SU-DHL-6 (cell line): ENCODE data around the gene TMEM218.

Experiments used
- H2AFZ ChIP-seq: fragments of 200-600 bp; sonication (generic); 2 replicates; pipeline ENCODE4 v1.6.1; 2014; ENCODE audit warnings: low read depth, mild to moderate bottlenecking, moderate library complexity, mixed read lengths, antibody characterized with exemption, low read length; ENCODE audit not compliant: severe bottlenecking
- H3F3A ChIP-seq: fragments of 200-600 bp; shearing (Covaris generic); 2 replicates; pipeline ENCODE4 v1.6.0; 2016; ENCODE audit warnings: antibody characterized with exemption, mild to moderate bottlenecking; ENCODE audit not compliant: insufficient read depth
- H3K27ac ChIP-seq: fragments of 200-600 bp; sonication (generic); 2 replicates; pipeline ENCODE4 v1.5.1; 2016; ENCODE audit warnings: low read depth, mild to moderate bottlenecking, low read length, moderate library complexity, mixed read lengths
- H3K27me3 ChIP-seq: fragments of 200-600 bp; sonication (generic), shearing (Covaris generic); 2 replicates; pipeline ENCODE4 v1.6.0; 2014; ENCODE audit warnings: mild to moderate bottlenecking, low read length
- H3K36me3 ChIP-seq: fragments of 200-600 bp; sonication (generic); 2 replicates; pipeline ENCODE4 v1.6.1; 2014; ENCODE audit warnings: mild to moderate bottlenecking, low read length, mixed read lengths
- H3K4me2 ChIP-seq: fragments of 300-600, 200-600 bp; shearing (Covaris generic), sonication (generic); 2 replicates; pipeline ENCODE4 v1.6.0; 2014; ENCODE audit warnings: low read length, low read depth, mild to moderate bottlenecking; ENCODE audit not compliant: poor library complexity, severe bottlenecking
- H3K4me3 ChIP-seq: fragments of 200-600 bp; sonication (generic); 2 replicates; pipeline ENCODE4 v1.5.1; 2014; ENCODE audit warnings: antibody characterized with exemption, low read length, mild to moderate bottlenecking, mixed read lengths; ENCODE audit not compliant: insufficient read depth, poor library complexity, severe bottlenecking
- H3K79me2 ChIP-seq: fragments of 200-600 bp; sonication (generic); 2 replicates; pipeline ENCODE4 v1.6.1; 2014; ENCODE audit warnings: mild to moderate bottlenecking, low read length, moderate library complexity; ENCODE audit not compliant: insufficient read depth
- H3K9ac ChIP-seq: fragments of 200-600 bp; sonication (generic); 2 replicates; pipeline ENCODE4 v1.7.0; 2014; ENCODE audit warnings: mild to moderate bottlenecking, low read length
- H3K9me2 ChIP-seq: fragments of 200-600 bp; sonication (generic); replicated peaks from 2 replicates; pipeline ENCODE4 v1.6.1; 2014; ENCODE audit warnings: low read length; ENCODE audit not compliant: insufficient read depth
- H3K9me3 ChIP-seq: fragments of 200-600 bp; sonication (generic); 2 replicates; pipeline ENCODE4 v1.6.1; 2014; ENCODE audit warnings: low read length, mixed read lengths; ENCODE audit not compliant: insufficient read depth
- H4K20me1 ChIP-seq: fragments of 200-600 bp; sonication (generic); 2 replicates; pipeline ENCODE4 v1.6.1; 2014; ENCODE audit warnings: low read depth, mild to moderate bottlenecking, antibody characterized with exemption, low read length, moderate library complexity, mixed read lengths
- EZH2phosphoT487 ChIP-seq: fragments of 200-600 bp; sonication (generic), shearing (Covaris generic); conservative IDR thresholded peaks from 2 replicates; pipeline ENCODE4 v1.6.1; 2018; ENCODE audit warnings: mild to moderate bottlenecking, antibody characterized with exemption, low read length, moderate library complexity, mixed read lengths
- TF ChIP-seq, protein P1 (sequence below): fragments of 200-600 bp; sonication (generic); IDR thresholded peaks from one replicate; pipeline ENCODE4 v1.5.1; 2017; ENCODE audit warnings: antibody characterized with exemption, mild to moderate bottlenecking, low read length, moderate library complexity; ENCODE audit not compliant: insufficient read depth, poor library complexity, severe bottlenecking

TMEM218 gene

DNA sequence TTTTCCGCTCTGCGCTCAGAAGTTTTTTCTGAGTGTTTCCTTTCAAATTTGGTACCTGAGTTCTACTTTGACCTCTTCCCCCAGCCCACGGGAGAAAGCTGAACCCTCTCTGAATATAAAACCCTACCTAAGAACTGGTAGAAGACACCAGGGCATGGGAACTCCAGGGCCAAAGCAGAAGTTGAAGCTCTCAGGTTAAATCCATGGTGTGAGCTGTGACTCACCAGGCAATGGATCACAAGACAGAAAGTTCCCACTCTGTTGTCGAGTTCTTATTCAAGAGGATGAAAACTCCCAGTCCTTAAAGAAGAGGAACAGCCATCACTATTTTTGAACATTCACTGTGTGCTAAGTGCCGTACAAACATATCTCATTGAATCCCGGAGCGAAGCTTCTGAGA, 8.9 kb downstream of the TMEM218 start:
- H3F3A ChIP-seq: no peaks in the 10 kb centered on the region
- no peak overlapping the region for H3K9ac ChIP-seq
- H3K9me2 ChIP-seq: no peaks in the 10 kb centered on the region
- H3K36me3 ChIP-seq: no peaks in the 10 kb centered on the region
- H3K27me3 ChIP-seq: no peaks in the 10 kb centered on the region
- no peak for TF ChIP-seq EZH2phosphoT487
- TF ChIP-seq, protein P1, sequence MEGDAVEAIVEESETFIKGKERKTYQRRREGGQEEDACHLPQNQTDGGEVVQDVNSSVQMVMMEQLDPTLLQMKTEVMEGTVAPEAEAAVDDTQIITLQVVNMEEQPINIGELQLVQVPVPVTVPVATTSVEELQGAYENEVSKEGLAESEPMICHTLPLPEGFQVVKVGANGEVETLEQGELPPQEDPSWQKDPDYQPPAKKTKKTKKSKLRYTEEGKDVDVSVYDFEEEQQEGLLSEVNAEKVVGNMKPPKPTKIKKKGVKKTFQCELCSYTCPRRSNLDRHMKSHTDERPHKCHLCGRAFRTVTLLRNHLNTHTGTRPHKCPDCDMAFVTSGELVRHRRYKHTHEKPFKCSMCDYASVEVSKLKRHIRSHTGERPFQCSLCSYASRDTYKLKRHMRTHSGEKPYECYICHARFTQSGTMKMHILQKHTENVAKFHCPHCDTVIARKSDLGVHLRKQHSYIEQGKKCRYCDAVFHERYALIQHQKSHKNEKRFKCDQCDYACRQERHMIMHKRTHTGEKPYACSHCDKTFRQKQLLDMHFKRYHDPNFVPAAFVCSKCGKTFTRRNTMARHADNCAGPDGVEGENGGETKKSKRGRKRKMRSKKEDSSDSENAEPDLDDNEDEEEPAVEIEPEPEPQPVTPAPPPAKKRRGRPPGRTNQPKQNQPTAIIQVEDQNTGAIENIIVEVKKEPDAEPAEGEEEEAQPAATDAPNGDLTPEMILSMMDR: no peak
- no peak overlapping the region for H3K27ac ChIP-seq
- H3K4me2 ChIP-seq: no peak overlapping the region
- H3K4me3 ChIP-seq: no peak overlapping the region
- no peaks in the 10 kb centered on the region for H3K9me3 ChIP-seq
- H2AFZ ChIP-seq: no peak overlapping the region
- H4K20me1 ChIP-seq: no peaks in the 10 kb centered on the region
- no peaks in the 10 kb centered on the region for H3K79me2 ChIP-seq

DNA sequence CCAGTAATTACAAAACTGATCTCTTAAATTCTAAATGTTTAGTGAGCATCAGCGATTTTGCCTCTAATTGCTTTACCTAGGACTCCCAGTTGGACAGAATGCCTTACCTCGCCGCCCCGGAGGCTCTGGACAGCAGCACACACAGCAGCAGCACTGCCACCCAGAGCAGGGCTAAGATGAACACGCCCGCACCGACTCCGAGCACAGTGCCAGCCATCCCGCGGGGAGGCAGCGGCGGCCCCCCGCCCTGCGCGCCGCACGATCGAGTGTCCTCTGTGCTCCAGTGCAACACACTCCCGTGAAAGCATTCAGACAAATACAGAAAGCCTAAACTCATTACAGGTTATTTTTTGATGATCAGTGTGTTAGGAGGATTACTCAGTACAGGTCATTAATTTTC, 9.4 kb downstream of the TMEM218 start:
- Histone ChIP-seq H4K20me1 (no peaks in the 10 kb centered on the region), H2AFZ (no peak overlapping the region), H3K79me2 (no peaks in the 10 kb centered on the region), H3K9me3 (no peaks in the 10 kb centered on the region), H3K9me2 (no peaks in the 10 kb centered on the region), H3F3A (no peaks in the 10 kb centered on the region), H3K27ac (no peak overlapping the region), H3K4me2 (no peak overlapping the region), H3K36me3 (0 out of 2 replicates have a peak, but pooled peaks cover 4% of the 10 kb centered on the region), H3K9ac (no peak overlapping the region), H3K27me3 (no peaks in the 10 kb centered on the region), H3K4me3 (no peak overlapping the region)
- no peak for TF ChIP-seq EZH2phosphoT487
- TF ChIP-seq, protein P1: no peak

DNA sequence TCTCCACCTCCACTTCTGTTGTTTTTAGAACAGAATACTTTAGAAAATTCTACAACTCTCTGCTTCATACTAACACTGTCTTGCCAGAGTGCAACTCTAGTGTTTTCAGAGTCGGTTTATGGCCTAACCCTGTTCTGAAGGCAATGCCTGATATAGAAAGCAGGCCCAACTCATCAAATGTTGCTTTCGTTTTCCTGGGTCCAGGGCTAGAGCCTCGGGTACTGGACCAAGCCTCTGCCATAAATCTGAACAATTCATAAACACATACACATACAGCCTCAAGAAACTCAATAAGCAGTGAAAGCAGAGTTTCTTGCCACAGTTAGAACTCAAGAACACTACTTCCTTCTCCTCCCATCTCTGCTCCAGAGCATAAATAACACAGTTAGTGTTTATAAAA, 9.8 kb downstream of the TMEM218 start:
- Histone ChIP-seq H3K4me2 (no peak overlapping the region), H3K9me3 (no peaks in the 10 kb centered on the region), H3K4me3 (no peak overlapping the region), H3K9me2 (no peaks in the 10 kb centered on the region), H4K20me1 (no peaks in the 10 kb centered on the region), H3K79me2 (no peaks in the 10 kb centered on the region), H3F3A (no peaks in the 10 kb centered on the region), H3K36me3 (0 out of 2 replicates have a peak, but pooled peaks cover 5% of the 10 kb centered on the region), H3K27me3 (no peaks in the 10 kb centered on the region), H3K9ac (no peak overlapping the region), H3K27ac (no peak overlapping the region), H2AFZ (no peak overlapping the region)
- no peak for TF ChIP-seq EZH2phosphoT487
- TF ChIP-seq, protein P1: no peak
